HG03442 (cell line): ENCODE data around the gene RPS6KA3.
"Not testable (repeated sequence)": the region's sequence is repeated elsewhere in the genome, so short reads cannot be mapped to it uniquely, and the experiment has no call there.

ENCODE experiments used
- ATAC-seq: cut with Tn5 transposase; IDR thresholded peaks from one replicate; pipeline ENCODE4 v1.9.1; 2021; ENCODE audit warnings: mild to moderate bottlenecking, moderate library complexity; ENCODE audit not compliant: unreplicated experiment

Gene RPS6KA3

DNA sequence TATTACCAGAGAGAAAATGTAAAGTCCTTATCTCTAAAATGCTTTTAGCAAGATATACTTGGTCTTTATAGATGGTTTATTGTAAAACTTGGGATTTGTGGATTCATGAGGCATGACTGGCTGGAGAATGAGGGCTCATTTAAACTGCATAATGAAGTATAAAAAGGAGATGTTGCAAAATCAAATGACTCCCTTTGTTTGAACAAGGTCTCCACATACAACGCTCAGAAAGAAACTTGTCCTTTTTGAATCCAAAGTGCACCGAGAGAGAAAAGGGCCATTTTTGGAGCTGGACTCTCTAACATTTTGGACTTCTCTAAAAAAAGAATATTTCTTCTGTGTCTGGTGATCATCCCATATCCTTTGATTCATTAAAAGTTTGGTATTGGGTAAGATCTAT is 117.4 kb downstream of the RPS6KA3 start:
- ATAC-seq, result no peak

DNA sequence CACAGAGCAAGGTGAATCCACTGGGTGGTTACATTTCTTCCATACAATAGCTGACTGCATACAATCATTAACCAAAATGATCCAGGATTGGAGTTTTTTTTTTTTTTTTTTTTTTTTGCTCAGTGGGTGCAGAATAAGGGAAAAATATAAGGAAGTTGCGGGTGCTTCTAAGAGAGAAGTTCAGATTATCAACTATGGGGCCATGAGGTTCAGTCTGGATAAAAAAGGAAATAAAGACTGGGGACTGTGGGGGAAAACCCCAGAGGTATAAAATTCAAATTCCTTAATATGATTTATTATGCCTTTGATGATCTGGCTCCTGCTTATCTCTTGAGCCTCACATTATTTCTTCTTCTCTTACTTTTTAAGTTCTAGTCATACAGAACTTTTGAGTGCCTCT is 119.1 kb downstream of the RPS6KA3 start:
- no peak for ATAC-seq

DNA sequence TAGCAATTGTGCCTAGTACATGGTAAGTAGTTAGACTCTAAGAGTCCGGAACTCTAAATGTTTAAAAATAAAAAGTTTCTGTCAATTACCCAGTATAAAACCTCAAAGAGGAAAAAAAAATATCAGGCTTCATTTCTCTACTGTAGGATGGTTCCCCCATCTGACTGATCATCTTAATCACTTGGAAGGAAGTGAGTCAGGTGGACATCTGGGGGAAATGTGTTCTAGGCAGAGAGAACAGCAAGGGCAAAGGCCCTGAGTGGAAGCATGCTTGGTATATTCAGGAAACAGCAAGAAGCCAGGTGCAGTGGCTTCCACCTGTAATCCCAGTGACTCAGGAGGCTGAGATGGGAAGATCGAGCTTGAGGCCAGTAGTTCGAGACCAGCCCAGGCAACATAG is 122.2 kb downstream of the RPS6KA3 start:
- ATAC-seq, result no peak

DNA sequence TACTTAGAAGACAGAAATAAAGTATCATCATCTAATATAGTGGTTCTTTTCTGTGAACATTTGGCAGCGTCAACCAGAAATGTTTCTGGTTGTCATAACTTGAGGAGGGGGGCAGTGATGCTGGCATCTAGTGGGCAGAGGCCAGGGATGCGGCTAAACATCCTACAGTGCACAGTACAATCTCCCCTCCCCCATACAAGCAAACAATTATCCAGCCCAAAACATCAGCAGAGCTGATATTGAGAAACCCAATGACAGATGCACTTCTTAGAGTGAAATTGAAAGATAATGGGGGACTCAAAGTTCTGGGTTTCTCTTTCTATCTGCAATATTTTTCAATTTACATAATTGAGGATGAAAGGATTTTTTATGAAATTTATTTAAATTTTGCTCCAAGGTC is 123.1 kb downstream of the RPS6KA3 start:
- ATAC-seq, result no peak

DNA sequence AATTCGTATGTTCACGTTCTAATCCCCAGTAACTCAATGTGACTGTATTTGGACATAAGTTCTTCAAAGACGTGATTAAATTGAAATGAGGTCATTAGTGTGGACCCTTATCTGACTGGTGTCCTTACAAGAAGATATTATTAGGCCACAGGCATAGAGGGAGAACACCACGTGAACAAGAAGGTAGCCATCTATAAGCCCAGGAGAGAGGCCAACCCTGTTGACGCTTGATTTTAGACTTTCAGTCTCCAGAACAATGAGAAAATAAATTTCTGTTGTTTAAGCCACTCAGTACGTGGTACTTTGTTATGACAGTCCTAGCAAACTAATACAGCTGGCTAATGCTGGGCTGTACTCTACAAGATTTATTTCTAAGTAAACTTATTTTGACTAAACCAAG is 123.6 kb downstream of the RPS6KA3 start:
- no peak for ATAC-seq

DNA sequence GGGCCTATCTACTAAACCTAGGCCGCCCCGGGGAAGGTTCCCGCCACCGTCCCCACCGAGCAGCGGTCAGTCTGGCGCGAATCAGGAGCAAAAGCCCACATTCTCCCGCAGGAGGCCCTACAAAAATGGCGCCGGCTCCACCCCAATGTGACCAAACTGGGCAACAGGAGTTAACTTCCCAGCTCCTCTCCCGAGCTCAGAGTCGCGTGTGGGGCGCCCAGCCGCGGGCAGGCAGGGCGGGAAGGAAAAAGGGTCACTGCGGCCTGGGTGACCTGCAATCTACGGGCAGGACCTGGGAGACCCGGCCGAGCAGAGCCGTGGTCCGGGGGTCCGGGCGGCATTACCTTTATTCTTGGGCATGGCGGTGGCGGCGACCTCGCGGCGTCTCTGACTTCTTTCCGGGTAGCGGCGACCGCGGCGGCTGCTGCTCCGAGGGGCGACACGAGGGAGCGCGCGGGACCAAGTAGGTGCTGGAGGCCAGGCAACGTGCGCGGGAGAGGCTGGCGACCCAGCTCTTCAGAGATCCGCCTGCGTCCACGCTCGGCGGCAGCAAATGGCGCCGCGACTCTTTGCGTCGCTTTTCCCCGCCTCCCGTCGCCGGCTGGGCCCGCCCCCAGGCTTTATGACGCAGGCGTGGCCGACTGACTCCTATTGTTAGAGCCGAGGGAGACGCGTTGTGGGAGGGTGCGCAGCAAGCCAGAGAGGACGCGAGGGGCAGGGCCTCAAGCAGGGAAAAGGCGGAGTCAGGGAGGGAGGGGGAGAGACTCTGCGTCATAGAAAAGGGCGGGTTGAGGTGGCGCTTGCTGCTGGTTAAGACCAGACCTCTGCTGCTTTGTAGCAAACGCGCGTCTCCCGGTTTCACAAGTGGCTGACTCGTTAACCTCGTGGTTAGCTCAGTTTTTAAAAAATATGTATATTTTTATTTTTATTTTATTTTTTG is 125.2 kb downstream of the RPS6KA3 start, which contains the start of gene EIF1AX:
Gene EIF1AX (minus strand): TSS at position 558 of the 940 bp plus-strand sequence. CDS start 198 bp downstream, at position 360.
- peak; percentile 99 for ATAC-seq

DNA sequence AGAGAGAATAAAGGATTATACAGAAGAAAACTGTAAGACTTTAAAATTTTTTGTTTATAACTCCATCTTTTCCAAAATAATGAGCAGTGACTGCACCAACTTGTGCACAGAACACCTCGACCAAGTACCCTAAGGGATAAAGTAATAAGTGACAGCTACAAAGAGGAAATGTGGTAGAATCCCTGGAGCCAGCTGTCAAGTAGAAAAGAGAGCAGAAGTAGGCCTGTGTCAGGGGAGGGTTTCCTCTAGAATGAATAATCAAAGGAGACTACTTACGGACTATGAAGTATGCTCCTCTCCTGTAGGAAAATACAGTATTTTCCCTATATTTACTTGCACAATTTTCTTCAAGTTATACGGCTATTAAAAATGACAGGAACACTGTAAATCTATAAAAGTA is 126.3 kb downstream of the RPS6KA3 start:
- ATAC-seq, result no peak

DNA sequence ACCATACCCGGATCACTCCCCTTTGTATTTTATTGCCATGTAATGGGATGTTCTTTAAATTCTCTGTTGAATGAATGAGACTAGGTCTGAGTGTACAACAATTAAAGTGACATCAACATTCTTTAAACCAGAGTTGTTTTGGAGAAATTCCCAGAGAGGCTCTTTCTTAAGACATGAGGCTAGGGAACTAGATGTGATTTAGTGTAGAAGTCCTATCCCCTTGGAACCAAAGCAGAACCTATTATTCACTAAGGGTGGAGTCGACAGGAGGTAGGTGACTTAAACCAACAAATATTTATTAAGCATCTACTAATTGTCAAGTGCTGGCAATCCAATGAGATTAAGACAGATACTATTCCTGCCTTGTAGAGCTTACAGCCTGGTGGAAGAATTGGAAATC is 126.7 kb downstream of the RPS6KA3 start:
- no peak for ATAC-seq

DNA sequence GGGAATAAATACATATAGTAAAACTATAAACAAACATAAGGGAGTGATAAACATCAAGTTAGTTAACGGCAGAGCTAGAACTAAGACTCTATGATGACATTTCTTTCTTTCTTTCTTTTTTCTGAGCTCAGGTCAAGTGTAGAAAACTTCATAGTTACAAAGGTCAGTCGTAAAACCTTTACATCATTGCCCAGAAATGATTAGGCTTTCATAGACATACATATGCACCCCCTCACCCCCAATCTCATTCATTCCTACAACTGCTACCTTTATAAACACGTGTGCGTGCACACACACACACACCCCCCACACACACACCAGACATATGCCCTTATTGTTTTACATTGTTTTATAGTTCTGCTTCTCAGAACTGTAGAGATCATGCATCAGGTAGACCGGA is 130.8 kb downstream of the RPS6KA3 start:
- ATAC-seq, result no peak

DNA sequence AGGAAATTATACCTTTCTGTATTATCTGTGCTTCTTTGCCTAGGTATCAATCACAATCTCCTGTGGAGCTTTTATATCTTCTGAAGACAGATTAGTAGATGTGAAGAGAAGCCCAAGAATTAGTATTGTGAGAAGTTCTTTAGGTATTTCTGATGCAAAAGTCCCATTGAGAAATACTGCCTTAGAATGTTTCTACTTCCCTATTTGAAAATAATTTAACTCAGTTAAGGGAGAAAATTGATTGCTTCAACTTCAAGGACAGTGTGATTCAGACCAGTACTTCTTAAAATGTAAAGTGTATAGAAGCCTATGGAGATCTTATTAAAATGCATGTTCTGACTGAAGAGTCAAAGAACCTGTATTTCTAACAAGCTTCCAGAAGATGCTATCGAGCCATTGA is 134.0 kb downstream of the RPS6KA3 start:
- no peak for ATAC-seq

DNA sequence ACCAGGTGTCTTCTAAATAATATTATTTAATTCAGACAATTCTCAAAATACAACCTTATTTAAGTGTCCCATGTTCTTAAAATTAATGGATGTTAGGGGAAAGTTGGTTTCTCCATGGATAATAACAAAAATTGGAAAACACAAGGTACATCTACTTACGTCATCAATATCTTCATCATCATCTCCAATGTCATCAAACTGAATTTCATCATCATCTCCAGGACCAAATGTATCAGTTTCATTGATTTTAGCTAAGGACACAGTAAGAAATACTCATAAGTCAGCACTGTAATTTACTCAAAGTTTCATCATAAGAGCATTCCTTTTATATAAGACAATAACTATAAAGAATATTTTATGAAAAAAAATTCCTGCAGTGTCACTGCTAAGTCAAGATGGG is 136.4 kb downstream of the RPS6KA3 start:
- ATAC-seq, result no peak

DNA sequence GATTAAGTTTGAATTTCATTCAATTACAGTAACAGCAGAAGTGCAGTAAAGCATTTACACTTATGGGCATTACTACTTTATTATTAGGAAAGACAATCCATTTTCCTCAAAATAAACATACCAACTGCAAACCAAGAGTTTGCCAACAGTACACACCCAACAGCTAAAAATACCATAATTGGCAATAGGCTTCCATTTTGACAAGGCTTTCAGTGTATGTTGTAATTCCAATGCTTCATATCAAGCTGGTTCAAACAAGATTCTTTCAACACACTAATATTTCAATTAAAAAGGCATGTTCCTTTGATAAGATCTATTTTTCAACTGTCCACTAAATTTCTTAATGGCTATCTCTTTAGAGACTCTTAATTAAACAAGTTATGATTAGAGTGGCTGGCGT is 137.2 kb downstream of the RPS6KA3 start:
- ATAC-seq, result no peak

DNA sequence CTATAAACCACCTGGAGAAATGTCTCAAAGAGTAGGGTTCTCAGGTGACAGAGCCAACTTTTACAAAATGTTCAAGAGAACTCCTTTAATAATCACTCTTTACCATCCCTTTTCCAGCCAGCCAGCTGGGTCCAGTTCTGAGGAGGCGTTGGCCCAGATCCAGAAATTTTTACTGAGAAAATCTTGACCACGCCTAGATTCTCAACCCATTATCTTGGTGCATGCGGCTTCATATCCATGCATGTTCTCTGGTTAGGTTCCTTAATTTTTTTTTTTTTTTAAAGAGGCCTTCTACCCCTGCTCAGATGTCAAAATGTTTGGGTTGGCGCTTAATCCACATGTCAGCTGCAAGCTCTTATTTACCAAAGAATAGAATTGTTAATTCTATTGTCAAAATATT is 138.0 kb downstream of the RPS6KA3 start:
- no peak for ATAC-seq

DNA sequence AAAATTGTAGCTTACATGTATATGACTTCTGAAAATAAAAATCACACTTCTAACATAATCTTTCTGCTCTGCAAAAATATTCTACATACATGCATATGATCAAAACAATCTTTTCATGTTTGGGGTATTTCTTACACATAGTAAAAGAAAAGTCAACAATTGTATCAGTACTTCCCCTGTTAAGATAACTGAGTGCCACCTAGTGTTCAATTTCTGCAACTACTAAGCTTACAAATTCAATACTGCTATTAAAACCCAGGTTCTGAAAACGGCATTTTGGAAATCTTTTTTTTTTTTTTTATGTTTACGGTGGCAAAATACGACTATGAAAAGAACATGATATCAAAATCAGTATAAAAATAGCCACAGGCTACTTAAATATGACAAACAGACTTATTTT is 139.3 kb downstream of the RPS6KA3 start:
- ATAC-seq, result not testable (repeated sequence)

DNA sequence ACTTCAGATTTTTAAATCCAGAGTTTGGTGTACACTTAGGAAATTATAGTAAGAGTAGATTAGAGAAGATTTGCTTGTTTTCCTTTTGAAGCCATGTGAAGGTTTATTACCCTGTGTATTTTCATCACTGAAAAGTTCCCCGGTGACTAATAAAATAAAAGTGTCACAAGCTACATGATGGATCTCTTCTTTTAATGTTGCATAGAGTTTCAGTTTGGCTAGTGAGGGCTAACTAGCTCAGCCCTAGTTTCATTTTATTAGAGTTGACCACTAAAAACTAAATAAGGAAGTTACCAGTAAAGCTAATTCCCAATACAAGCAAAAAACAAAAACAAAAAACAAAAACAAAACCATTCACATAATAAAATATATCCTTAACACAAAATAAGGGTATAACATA is 139.9 kb downstream of the RPS6KA3 start:
- not testable (repeated sequence) for ATAC-seq

DNA sequence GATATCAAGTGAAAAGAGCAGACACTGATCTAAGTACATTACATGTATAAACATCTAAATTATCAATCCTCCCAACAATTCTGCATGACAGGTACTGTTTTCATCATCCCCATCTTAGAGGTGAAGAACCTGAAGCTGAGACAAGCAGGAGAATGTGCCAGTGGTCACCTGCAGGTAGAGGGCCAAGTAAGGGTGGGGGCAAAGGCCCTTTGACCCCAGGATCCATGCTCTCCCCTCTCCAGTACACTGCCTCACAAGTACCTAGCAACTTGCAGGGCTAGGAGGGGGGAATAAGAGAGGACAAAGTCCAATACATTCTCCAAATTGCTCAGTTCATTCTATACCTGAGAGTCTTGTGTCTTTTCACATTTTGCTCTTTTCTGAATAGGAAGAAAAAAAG is 141.7 kb downstream of the RPS6KA3 start:
- no peak for ATAC-seq

DNA sequence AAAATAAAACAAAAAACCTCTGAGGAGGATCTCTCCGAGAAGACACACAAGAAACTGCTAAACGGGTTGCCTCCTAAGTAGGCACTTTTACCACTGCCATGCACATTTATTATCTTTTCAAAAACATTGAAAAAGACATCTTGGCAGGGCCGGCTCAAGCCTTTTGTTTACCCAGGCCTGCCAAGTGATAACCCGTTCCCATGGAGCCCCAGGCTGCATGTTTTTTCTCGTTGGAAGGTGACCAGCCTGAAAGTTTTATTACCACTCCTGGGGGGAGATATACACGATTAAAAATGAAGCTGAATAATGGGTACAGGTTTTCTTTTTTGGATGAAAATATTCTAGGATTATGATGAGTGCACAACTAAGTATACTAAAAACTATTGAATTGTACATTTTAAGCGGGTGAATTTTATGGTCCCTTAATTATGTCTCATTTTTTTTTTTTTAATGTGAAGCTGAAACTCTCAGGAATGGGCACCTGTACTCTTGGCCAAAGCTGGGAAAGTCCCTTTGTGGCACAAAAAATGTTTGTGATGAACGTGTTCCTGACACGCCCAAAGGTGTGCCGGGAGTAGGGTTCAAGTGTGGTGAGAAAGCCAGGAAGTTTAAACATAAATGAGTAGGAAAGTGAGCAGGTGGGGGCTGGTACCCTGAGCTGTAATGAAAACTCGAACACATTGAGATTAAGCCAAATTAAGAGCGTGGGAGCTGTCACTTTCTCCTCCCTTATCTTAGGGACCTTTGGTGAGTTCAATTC is 148.5 kb downstream of the RPS6KA3 start:
- ATAC-seq, result no peak

DNA sequence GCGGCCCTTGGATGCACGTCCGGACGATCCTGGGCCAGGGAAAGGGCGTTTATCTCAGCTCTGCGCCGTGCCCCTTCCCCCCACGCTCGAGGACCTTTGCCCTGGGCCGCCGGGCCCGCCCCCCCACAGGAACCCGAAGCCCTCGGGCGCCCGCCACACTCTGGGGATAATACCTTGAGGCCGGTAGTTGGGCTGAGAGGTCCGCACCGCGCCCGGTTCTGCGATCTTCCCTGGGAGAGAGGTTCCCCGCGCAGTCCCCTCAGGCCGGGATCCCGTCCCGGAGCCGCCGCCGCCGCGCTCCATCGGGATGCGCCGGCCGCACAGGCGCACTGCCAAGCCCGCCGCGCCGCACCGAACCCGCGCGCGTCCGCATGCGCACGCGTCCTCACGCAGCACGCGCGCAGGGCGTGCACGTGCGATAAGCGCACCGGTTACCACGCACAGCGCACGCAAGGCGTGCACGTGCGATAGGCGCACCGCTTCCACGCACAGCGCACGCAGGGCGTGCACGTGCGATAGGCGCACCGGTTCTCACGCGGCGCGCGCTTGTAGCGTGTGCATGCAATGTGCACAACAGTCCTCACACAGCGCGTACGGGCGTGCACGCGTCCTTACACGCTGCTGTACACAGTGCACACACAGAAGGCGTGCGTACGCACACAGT is 150.0 kb downstream of the RPS6KA3 start, which contains the start of gene MAP7D2:
Gene MAP7D2 (minus strand): TSS at position 331 of the 664 bp plus-strand sequence. CDS start 28 bp downstream, at position 303.
- no peak for ATAC-seq

DNA sequence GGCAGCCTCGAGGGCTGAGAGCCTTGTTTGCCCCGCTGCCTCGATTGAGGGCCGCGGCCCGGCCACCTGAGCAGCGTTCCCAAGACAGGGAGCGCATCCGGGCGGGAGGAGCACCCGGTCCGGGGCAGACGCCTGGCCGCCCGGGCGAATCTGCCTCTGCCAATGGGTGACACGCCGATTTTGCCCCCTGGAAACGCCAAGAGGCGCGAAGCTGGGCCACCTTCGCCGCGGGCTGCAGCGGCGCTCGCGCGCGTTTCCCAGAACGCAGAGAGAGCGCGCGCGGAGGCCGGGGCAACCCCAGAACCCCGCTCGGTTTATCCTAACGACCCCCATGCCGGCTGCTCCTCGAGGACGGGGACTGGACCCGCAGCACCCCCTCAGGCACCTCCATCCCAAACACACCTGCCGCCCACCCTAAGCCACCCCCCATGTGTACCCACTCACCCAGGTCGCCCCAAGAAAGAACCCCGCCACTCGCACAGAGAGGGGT is 150.6 kb downstream of the RPS6KA3 start:
- ATAC-seq, result no peak

DNA sequence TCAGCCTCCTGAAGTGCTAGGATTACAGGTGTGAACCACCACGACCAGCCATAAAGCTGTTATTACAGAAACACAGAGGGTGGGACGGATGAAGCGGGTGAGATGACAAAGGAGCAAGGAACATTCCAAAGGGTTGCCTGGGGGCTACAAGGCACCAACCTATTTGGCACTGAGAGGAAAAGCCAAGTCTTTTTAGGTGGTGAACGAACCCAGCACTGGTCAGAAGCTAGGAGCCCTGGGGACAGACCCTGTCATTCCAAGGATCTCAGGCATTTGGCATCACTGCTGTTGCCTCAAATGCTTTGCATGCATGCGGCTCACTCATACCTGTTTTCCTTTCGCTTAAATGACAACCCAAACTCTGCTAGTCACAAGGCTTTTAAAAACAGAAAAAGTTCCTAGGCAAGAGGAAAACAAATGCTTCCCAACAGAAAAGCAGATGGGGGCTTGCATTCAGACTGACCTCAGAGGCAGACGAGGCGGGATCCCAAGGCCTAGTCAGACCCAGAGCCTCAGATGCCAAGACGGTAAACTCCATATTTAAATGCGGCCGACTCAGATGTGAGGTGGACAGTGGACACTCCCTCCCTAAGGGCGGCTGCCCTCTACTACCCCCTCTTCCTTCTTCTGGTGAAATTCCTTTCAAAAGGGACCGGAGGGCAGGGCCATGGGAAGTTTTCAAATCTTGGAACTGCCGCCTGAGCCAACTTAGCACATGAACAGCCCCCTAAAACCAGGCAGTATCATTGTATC is 154.5 kb downstream of the RPS6KA3 start:
- no peak for ATAC-seq
